PFSK-1 (cell line): ENCODE measurements around the gene BRI3.

Experiments used
- FOXP2 ChIP-seq: optimal IDR thresholded peaks from 2 replicates; pipeline ENCODE3; 2011; ENCODE audit warnings: borderline replicate concordance, control low read depth, inconsistent platforms; ENCODE audit not compliant: insufficient read depth; ENCODE audit errors: extremely low read length, extremely low read depth
- POLR2AphosphoS5 ChIP-seq: IDR thresholded peaks from 2 replicates; pipeline ENCODE4 v1.6.1; 2012; ENCODE audit warnings: low read depth, mild to moderate bottlenecking, control low read depth, low read length, moderate library complexity
- SIN3A ChIP-seq: IDR thresholded peaks from 2 replicates; pipeline ENCODE4 v1.6.1; 2012; ENCODE audit warnings: mild to moderate bottlenecking, low read length, moderate library complexity, borderline replicate concordance; ENCODE audit not compliant: insufficient read depth
- TAF1 ChIP-seq: IDR thresholded peaks from 2 replicates; pipeline ENCODE4 v1.6.1; 2012; ENCODE audit warnings: low read length, control low read depth, borderline replicate concordance; ENCODE audit not compliant: insufficient read depth
- TF ChIP-seq, protein P1 (sequence below), 2 experiments: IDR thresholded peaks; 2 replicates each; pipeline versions ENCODE4 v1.6.1 to v1.8.0; 2011 to 2012; ENCODE audit warnings: low read depth in 2 of 2, low read length in 2 of 2, control low read depth in 1 of 2, inconsistent platforms in 1 of 2, mild to moderate bottlenecking in 1 of 2, moderate library complexity in 1 of 2; ENCODE audit not compliant: insufficient read depth in 1 of 2

BRI3 gene

DNA sequence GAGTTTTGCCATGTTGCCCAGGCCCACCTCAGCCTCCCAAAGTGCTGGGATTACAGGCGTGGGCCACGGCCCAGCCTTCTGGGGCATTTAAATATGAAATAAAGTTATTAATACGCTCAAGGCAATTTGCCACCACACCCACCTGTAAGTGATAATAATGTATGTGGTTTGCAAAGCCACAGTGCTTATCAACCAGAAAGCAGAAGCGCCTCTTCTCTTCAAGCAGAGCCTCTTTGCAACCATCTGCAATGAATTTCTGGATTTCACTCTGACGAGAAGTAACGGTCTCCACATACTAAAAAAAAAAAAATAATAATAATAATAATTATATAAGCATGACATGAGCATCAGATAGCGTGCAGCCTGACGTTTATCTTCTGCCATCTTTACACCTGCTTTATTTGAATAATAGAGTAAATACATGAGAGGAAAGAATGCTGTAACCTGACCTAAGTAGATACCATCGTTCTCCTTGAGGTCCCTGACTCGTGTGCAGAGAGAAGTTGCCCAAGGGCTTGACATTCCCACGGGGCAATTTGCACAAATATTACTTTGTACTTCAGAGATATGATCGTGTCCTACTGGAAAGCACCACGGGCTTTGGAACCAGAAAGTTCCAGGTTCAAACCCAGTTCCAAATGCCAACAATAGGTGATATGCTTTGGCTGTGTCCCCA lies 34.0 kb downstream of the BRI3 start:
- TF ChIP-seq, protein P1, sequence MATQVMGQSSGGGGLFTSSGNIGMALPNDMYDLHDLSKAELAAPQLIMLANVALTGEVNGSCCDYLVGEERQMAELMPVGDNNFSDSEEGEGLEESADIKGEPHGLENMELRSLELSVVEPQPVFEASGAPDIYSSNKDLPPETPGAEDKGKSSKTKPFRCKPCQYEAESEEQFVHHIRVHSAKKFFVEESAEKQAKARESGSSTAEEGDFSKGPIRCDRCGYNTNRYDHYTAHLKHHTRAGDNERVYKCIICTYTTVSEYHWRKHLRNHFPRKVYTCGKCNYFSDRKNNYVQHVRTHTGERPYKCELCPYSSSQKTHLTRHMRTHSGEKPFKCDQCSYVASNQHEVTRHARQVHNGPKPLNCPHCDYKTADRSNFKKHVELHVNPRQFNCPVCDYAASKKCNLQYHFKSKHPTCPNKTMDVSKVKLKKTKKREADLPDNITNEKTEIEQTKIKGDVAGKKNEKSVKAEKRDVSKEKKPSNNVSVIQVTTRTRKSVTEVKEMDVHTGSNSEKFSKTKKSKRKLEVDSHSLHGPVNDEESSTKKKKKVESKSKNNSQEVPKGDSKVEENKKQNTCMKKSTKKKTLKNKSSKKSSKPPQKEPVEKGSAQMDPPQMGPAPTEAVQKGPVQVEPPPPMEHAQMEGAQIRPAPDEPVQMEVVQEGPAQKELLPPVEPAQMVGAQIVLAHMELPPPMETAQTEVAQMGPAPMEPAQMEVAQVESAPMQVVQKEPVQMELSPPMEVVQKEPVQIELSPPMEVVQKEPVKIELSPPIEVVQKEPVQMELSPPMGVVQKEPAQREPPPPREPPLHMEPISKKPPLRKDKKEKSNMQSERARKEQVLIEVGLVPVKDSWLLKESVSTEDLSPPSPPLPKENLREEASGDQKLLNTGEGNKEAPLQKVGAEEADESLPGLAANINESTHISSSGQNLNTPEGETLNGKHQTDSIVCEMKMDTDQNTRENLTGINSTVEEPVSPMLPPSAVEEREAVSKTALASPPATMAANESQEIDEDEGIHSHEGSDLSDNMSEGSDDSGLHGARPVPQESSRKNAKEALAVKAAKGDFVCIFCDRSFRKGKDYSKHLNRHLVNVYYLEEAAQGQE (IDR thresholded peaks at IDR 0.05; ENCODE audit: insufficient read depth in 1 of 2, low read depth in 2 of 2, low read length in 2 of 2) = no peak
- TF ChIP-seq TAF1 (no peak), POLR2AphosphoS5 (no peak), SIN3A (no peak), FOXP2 (no peak)

DNA sequence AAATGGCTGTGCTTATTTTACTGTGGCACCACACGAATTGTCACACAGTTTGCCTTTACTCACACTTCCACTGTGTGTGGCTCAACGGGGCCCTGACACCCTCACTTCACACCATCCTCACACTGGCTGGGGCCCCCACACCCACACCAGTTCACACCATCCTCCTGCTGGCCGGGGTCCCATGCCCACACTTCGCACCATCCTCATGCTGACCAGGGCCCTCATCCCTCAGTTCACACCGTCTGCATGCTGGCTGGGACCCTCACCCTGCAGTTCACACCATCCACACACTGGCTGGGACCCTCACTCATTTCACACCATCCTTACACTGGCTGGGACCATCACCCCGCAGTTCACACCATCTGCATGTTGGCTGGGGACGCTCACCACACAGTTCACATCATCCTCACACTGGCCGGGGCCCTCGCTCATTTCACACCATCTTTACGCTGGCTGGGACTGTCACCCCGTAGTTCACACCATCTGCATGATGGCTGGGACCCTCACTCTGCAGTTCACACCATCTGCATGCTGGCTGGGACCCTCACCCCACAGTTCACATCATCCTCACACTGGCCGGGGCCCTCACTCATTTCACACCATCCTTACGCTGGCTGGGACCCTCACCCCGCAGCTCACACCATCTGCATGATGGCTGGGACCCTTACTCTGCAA lies 36.0 kb downstream of the BRI3 start:
- TF ChIP-seq SIN3A (no peak), TAF1 (no peak), POLR2AphosphoS5 (no peak), FOXP2 (no peak)
- TF ChIP-seq, protein P1 (IDR thresholded peaks at IDR 0.05; ENCODE audit: insufficient read depth in 1 of 2, low read depth in 2 of 2, low read length in 2 of 2) = no peak

DNA sequence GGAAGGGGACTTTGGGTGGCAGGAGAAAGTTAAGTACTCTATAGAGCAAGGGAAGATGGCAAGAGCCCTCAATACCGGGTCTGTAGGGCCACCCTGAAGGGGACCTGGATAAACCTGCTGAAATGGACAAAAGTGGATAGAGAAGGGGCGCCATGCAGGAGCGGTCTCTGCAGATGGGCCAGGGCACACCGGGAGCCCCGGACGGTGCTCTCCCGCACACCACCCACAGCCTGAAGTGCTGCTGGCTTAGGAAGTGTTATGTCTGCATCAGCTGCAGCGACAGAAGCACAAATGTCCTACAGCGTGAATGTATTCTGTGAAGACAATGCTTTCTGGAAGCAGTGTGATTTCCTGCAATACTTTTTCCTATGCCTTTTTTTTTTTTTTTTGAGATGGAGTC lies 37.7 kb downstream of the BRI3 start:
- TF ChIP-seq, protein P1 (IDR thresholded peaks at IDR 0.05; ENCODE audit: insufficient read depth in 1 of 2, low read depth in 2 of 2, low read length in 2 of 2) = no peak
- no peak for TF ChIP-seq FOXP2
- TF ChIP-seq POLR2AphosphoS5 = no peak
- no peak for TF ChIP-seq SIN3A
- no peak for TF ChIP-seq TAF1

DNA sequence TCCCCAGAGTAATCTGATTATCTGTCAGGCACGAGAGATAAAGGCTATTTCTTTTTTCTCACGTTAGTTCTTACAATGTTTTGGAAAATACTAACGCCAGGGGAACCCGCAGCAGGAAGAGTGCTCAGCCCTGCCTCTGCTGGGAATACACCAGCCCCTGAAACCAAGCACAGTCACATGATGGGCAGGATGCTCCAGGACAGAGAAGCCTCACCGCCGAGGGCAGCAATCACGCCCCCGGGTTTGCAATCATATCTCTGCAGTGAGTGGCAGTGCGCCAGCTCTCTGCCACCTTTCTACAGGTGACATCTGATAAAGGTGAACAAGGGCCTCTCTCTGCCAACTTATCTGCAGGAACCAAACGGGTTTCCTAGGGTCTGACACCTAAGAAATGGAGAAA lies 39.8 kb downstream of the BRI3 start:
- TF ChIP-seq SIN3A (no peak), TAF1 (no peak), FOXP2 (no peak), POLR2AphosphoS5 (no peak)
- TF ChIP-seq, protein P1 (IDR thresholded peaks at IDR 0.05; ENCODE audit: insufficient read depth in 1 of 2, low read depth in 2 of 2, low read length in 2 of 2) = no peak
